Ureter (tissue), 1 donor: Measurements from ENCODE around the gene TTBK2. TPM values are rescaled to one million over a fixed set of nuclear protein-coding genes. Genes with fewer than 3 reads are reported as not detected.
"Not testable (repeated sequence)": the region's sequence is repeated elsewhere in the genome, so short reads cannot be mapped to it uniquely, and the experiment has no call there.

Source experiments
- DNase-seq: peaks from one replicate; pipeline ENCODE4 v3.0.0-alpha.2; 2020; ENCODE audit warnings: low spot score
- total RNA-seq: library from RNA; stranded (reverse); gene quantifications from one replicate; pipeline ENCODE4 v1.2.4, GENCODE V29; 2023
- donor health status: DM: yes; HTN: yes; CAD: no.

TTBK2 gene
- total RNA-seq, 1 donor from 2014 or later = 18.5 TPM

- DNase-seq = no peak
Measured at GRCh38 chr15:42826251-42826890, 94.2 kb downstream of the TTBK2 start.

- DNase-seq = no peak
Measured at GRCh38 chr15:42825599-42825998, 95.0 kb downstream of the TTBK2 start.

- no peak for DNase-seq
Measured at GRCh38 chr15:42820811-42821210, 99.8 kb downstream of the TTBK2 start.

GRCh38 chr15:42819786-42820185, 100.8 kb downstream of the TTBK2 start:
- DNase-seq = no peak

- no peak for DNase-seq
Measured at GRCh38 chr15:42811433-42811832, 109.1 kb downstream of the TTBK2 start.

- DNase-seq = no peak
Measured at GRCh38 chr15:42808913-42809312, 111.7 kb downstream of the TTBK2 start.

- no peak for DNase-seq
Measured at GRCh38 chr15:42805266-42805665, 115.3 kb downstream of the TTBK2 start.

GRCh38 chr15:42804739-42805138, 115.8 kb downstream of the TTBK2 start:
- DNase-seq = no peak

- no peak for DNase-seq
Measured at GRCh38 chr15:42803436-42803835, 117.1 kb downstream of the TTBK2 start.

GRCh38 chr15:42802168-42802567, 118.4 kb downstream of the TTBK2 start:
- DNase-seq = no peak

- no peak for DNase-seq
Measured at GRCh38 chr15:42800731-42801474, 119.7 kb downstream of the TTBK2 start.

GRCh38 chr15:42798802-42799201, 121.8 kb downstream of the TTBK2 start:
- no peak for DNase-seq

GRCh38 chr15:42796955-42797782, 123.4 kb downstream of the TTBK2 start:
- DNase-seq = no peak

- no peak for DNase-seq
Measured at GRCh38 chr15:42788725-42789124, 131.9 kb downstream of the TTBK2 start.

- DNase-seq = no peak
Measured at GRCh38 chr15:42786978-42787377, 133.6 kb downstream of the TTBK2 start.

GRCh38 chr15:42785569-42785968, 135.0 kb downstream of the TTBK2 start:
- DNase-seq = no peak

GRCh38 chr15:42784705-42785104, 135.9 kb downstream of the TTBK2 start:
- DNase-seq = no peak

GRCh38 chr15:42782716-42783115, 137.9 kb downstream of the TTBK2 start:
- DNase-seq = no peak

- no peak for DNase-seq
Measured at GRCh38 chr15:42775416-42775815, 145.2 kb downstream of the TTBK2 start.

GRCh38 chr15:42772901-42773300, 147.7 kb downstream of the TTBK2 start:
- no peak for DNase-seq

GRCh38 chr15:42772144-42772543, 148.4 kb downstream of the TTBK2 start:
- DNase-seq = no peak

GRCh38 chr15:42766109-42766508, 154.5 kb downstream of the TTBK2 start:
- DNase-seq = not testable (repeated sequence)
